Nephron progenitor cell (in vitro differentiated cells): ENCODE data around the gene CCND1.
A peak's percentile ranks its signal among the peaks of the same experiment; 100 is the strongest.

Source experiments
- DNase-seq: peaks from one replicate; pipeline ENCODE4 v3.0.0; 2021
- H3K27ac Mint-ChIP-seq: 2 replicates; pipeline ENCODE4 v1.8.0; 2021; ENCODE audit warnings: mild to moderate bottlenecking, moderate library complexity, mixed read lengths
- H3K27me3 Mint-ChIP-seq: 2 replicates; pipeline ENCODE4 v1.8.0; 2021; ENCODE audit warnings: mild to moderate bottlenecking, low read depth, mixed read lengths; ENCODE audit not compliant: poor library complexity
- H3K36me3 Mint-ChIP-seq: 2 replicates; pipeline ENCODE4 v1.8.0; 2021; ENCODE audit warnings: low read depth, mixed read lengths
- H3K4me1 Mint-ChIP-seq: 2 replicates; pipeline ENCODE4 v1.8.0; 2021; ENCODE audit warnings: mixed read lengths
- H3K4me3 Mint-ChIP-seq: 2 replicates; pipeline ENCODE4 v1.8.0; 2021; ENCODE audit warnings: mild to moderate bottlenecking, moderate library complexity, mixed read lengths
- H3K9me3 Mint-ChIP-seq: 2 replicates; pipeline ENCODE4 v1.8.0; 2021; ENCODE audit warnings: mild to moderate bottlenecking, moderate library complexity, mixed read lengths
- TF ChIP-seq, protein P1 (sequence below): fragments of 200-600 bp; sonication (generic); IDR thresholded peaks from 2 replicates; pipeline ENCODE4 v1.5.0; 2021; ENCODE audit warnings: antibody characterized with exemption

Gene CCND1

DNA sequence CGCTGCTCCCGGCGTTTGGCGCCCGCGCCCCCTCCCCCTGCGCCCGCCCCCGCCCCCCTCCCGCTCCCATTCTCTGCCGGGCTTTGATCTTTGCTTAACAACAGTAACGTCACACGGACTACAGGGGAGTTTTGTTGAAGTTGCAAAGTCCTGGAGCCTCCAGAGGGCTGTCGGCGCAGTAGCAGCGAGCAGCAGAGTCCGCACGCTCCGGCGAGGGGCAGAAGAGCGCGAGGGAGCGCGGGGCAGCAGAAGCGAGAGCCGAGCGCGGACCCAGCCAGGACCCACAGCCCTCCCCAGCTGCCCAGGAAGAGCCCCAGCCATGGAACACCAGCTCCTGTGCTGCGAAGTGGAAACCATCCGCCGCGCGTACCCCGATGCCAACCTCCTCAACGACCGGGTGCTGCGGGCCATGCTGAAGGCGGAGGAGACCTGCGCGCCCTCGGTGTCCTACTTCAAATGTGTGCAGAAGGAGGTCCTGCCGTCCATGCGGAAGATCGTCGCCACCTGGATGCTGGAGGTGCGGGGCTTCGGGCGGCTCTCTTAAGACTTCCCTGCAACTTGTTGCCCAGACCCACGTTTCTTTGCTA is at the start of gene CCND1:
CCND1 (plus strand) TSS at position 162 of the 587 bp plus-strand sequence; CDS start at position 320, 158 bp downstream.
- no peaks in the 10 kb centered on the region for H3K9me3 Mint-ChIP-seq
- H3K4me3 Mint-ChIP-seq, result peak within 1 kb of the TSS; percentile 96
- H3K27me3 Mint-ChIP-seq, result peaks cover 3% of the 10 kb centered on the region
- H3K36me3 Mint-ChIP-seq, result peaks cover 4% of the 10 kb centered on the region
- peaks cover 45% of the 10 kb centered on the region for H3K4me1 Mint-ChIP-seq
- TF ChIP-seq, protein P1, sequence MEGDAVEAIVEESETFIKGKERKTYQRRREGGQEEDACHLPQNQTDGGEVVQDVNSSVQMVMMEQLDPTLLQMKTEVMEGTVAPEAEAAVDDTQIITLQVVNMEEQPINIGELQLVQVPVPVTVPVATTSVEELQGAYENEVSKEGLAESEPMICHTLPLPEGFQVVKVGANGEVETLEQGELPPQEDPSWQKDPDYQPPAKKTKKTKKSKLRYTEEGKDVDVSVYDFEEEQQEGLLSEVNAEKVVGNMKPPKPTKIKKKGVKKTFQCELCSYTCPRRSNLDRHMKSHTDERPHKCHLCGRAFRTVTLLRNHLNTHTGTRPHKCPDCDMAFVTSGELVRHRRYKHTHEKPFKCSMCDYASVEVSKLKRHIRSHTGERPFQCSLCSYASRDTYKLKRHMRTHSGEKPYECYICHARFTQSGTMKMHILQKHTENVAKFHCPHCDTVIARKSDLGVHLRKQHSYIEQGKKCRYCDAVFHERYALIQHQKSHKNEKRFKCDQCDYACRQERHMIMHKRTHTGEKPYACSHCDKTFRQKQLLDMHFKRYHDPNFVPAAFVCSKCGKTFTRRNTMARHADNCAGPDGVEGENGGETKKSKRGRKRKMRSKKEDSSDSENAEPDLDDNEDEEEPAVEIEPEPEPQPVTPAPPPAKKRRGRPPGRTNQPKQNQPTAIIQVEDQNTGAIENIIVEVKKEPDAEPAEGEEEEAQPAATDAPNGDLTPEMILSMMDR, result no peak
- H3K27ac Mint-ChIP-seq, result peak within 1 kb of the TSS; percentile 82
- DNase-seq, result peak; percentile 80

DNA sequence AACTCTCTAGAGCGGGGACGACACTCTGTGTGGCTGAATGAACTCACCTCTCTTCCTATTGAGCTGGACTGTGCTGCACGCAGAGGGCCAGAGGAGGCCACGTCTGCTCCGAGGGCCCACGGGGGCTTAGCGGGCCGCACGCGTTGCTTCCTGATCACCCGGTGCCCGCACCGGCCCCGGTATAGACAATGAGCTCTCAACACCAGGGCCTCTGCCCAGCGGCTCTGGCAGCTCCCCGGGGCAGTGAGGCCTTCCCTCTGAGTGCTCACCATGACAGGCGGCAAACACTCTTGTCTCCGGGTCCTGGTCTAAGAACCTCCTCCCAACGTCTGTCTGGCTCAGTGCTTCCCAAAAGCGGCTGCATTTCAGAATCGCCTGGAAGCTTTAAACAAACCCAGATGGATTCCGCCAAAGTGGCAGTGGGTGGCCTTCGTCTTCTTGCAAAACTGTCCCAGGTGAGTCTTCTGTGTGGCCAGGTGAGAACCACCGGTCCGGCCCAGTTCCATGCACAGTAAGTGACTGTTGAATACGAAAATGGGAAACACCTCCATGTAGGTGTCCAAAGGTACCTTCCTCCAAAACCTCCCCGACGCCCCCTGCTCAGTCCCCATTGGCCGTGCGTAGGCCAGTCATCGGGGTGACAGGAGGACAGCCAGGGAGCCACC is 47.8 kb upstream of the CCND1 start:
- H3K36me3 Mint-ChIP-seq, result no peaks in the 10 kb centered on the region
- H3K4me1 Mint-ChIP-seq, result no peaks in the 10 kb centered on the region
- no peaks in the 10 kb centered on the region for H3K9me3 Mint-ChIP-seq
- TF ChIP-seq, protein P1, result no peak
- no peak overlapping the region for H3K27ac Mint-ChIP-seq
- no peak overlapping the region for H3K4me3 Mint-ChIP-seq
- no peak for DNase-seq
- H3K27me3 Mint-ChIP-seq, result peaks cover 13% of the 10 kb centered on the region

DNA sequence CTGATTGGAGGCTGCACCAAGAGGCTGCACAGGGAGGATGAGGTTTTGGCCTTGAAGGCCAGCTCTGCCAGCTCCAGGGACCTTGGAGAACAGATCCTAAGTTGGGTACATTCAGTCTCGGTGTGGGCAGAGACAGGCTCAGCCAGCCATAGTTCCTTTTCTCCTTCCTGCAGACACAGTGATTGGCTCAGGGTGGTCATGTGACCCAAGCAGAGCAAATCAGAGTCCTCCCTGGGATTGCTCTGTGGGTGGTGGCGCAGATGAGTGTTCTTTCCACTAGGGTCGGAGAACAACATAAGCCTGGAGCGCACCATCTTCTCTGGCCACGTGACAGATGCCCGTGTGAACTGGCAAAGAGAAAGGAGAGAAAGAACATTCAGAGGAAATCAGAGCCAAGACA is 47.1 kb upstream of the CCND1 start:
- H3K27ac Mint-ChIP-seq, result no peak overlapping the region
- H3K27me3 Mint-ChIP-seq, result peaks cover 13% of the 10 kb centered on the region
- H3K4me3 Mint-ChIP-seq, result no peak overlapping the region
- H3K36me3 Mint-ChIP-seq, result no peaks in the 10 kb centered on the region
- H3K9me3 Mint-ChIP-seq, result no peaks in the 10 kb centered on the region
- DNase-seq, result no peak
- TF ChIP-seq, protein P1, result no peak
- no peaks in the 10 kb centered on the region for H3K4me1 Mint-ChIP-seq

DNA sequence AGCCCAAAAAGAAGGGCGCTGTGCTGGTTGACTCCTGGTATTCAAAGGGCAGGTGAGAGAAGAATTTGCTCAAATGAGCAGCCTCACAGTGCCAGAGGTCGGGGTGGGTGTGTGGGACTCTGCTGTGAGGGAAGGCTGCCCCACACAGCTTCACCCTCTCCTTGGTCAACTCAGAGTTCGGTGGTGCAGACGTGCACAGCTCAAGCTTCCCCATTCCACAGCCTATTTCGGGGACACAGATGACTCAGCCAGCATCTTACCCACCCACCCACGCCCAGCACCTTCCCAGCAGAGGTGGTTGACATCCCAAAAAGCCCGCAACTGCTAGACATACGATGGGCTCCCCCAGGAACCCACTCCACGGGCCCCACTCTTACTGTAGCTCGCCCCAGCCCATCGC is 46.5 kb upstream of the CCND1 start:
- TF ChIP-seq, protein P1, result no peak
- Mint-ChIP-seq H3K4me3 (no peak overlapping the region), H3K36me3 (no peaks in the 10 kb centered on the region), H3K4me1 (no peaks in the 10 kb centered on the region), H3K27ac (no peak overlapping the region), H3K9me3 (no peaks in the 10 kb centered on the region), H3K27me3 (peaks cover 13% of the 10 kb centered on the region)
- no peak for DNase-seq

DNA sequence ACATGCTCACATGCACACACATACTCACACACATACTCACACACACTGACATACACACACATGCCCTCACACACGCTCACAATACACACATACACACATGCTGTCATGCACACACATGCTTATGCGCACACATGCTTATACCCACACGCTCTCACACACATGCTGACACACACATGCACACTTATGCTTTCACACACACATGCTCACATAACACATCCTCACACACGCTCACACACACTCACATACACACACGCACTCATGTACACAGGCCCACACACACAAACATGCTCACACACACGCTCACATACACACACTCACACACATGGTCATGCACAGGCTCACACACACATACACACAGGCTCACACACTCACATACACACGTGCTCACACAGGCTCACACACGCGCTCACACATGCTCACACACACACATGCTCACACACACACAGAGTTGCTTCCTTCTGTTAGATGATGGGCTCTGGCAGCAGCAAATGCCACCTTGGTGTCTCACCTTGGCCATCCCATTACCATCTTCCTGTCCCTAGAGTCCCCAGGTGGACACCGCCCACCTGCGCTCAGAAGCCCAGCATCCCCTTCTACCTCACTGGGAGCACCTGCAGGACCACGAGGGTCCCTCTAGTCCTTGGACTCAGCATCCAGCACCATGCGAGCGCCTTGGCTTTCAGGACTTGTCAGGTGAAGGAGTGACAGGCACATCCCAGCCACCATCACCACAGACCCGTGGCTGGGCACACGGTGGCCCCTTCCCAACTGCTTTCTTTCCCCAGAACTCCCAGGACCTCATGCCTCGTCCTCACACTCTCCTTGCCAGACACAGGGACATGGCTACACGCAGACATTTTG is 44.9 kb upstream of the CCND1 start:
- DNase-seq, result no peak
- Mint-ChIP-seq H3K27ac (no peak overlapping the region), H3K36me3 (no peaks in the 10 kb centered on the region), H3K27me3 (peaks cover 16% of the 10 kb centered on the region), H3K9me3 (no peaks in the 10 kb centered on the region), H3K4me1 (no peaks in the 10 kb centered on the region), H3K4me3 (no peak overlapping the region)
- TF ChIP-seq, protein P1, result no peak
